Duodenal mucosa (tissue), 2 donors: ENCODE measurements around the gene NAALADL2.

ENCODE experiments used
- H3K27ac ChIP-seq: one replicate; pipeline ENCODE4 v1.7.0; 2013; ENCODE audit warnings: low read depth, low read length
- H3K27me3 ChIP-seq, 2 donors: one replicate each; pipeline ENCODE4 v1.7.0; 2013; ENCODE audit warnings: low read length in 2 of 2, control low read depth in 1 of 2; ENCODE audit not compliant: insufficient read depth in 2 of 2, control insufficient read depth in 1 of 2
- H3K36me3 ChIP-seq, 2 donors: one replicate each; pipeline ENCODE4 v1.7.0; 2013; ENCODE audit warnings: low read length in 2 of 2, control low read depth in 1 of 2; ENCODE audit not compliant: insufficient read depth in 2 of 2, control insufficient read depth in 1 of 2
- H3K4me1 ChIP-seq, 2 donors: one replicate each; pipeline ENCODE4 v1.7.0; 2013; ENCODE audit warnings: low read length in 2 of 2, control low read depth in 1 of 2; ENCODE audit not compliant: insufficient read depth in 2 of 2, control insufficient read depth in 1 of 2
- H3K4me3 ChIP-seq, 2 donors: one replicate each; pipeline ENCODE4 v1.7.0; 2013; ENCODE audit warnings: low read length in 2 of 2, low read depth in 1 of 2
- H3K9ac ChIP-seq, 2 donors: one replicate each; pipeline ENCODE4 v1.7.0; 2013; ENCODE audit warnings: low read length in 2 of 2, low read depth in 1 of 2
- H3K9me3 ChIP-seq, 2 donors: one replicate each; pipeline ENCODE4 v1.7.0; 2013; ENCODE audit warnings: low read length in 2 of 2, control low read depth in 1 of 2; ENCODE audit not compliant: control insufficient read depth in 1 of 2

The NAALADL2 gene

GRCh38 chr3:175486255-175486654 is 627.1 kb downstream of the NAALADL2 start:
- Histone ChIP-seq H3K9me3 (no peaks in the 10 kb centered on the region), H3K9ac (no peak overlapping the region), H3K27me3 (no peaks in the 10 kb centered on the region), H3K36me3 (no peaks in the 10 kb centered on the region), H3K4me1 (no peaks in the 10 kb centered on the region), H3K4me3 (no peak overlapping the region), H3K27ac (no peak overlapping the region)

GRCh38 chr3:175489406-175489805 is 630.3 kb downstream of the NAALADL2 start:
- no peaks in the 10 kb centered on the region for H3K36me3 ChIP-seq
- H3K9me3 ChIP-seq, result no peaks in the 10 kb centered on the region
- H3K27me3 ChIP-seq, result no peaks in the 10 kb centered on the region
- H3K27ac ChIP-seq, result no peak overlapping the region
- H3K4me3 ChIP-seq, result no peak overlapping the region
- H3K9ac ChIP-seq, result no peak overlapping the region
- H3K4me1 ChIP-seq, result no peaks in the 10 kb centered on the region

GRCh38 chr3:175493301-175493700 is 634.2 kb downstream of the NAALADL2 start:
- Histone ChIP-seq H3K9me3 (no peaks in the 10 kb centered on the region), H3K9ac (no peak overlapping the region), H3K4me1 (no peaks in the 10 kb centered on the region), H3K4me3 (no peak overlapping the region), H3K36me3 (no peaks in the 10 kb centered on the region), H3K27me3 (no peaks in the 10 kb centered on the region), H3K27ac (no peak overlapping the region)

- Histone ChIP-seq H3K36me3 (no peaks in the 10 kb centered on the region), H3K4me3 (no peak overlapping the region), H3K9ac (no peak overlapping the region), H3K9me3 (no peaks in the 10 kb centered on the region), H3K27me3 (no peaks in the 10 kb centered on the region), H3K4me1 (no peaks in the 10 kb centered on the region), H3K27ac (no peak overlapping the region)
Observed at GRCh38 chr3:175495331-175495730, 636.2 kb downstream of the NAALADL2 start.

GRCh38 chr3:175502155-175502554 is 643.0 kb downstream of the NAALADL2 start:
- H3K4me3 ChIP-seq, result no peak overlapping the region
- H3K9ac ChIP-seq, result no peak overlapping the region
- H3K9me3 ChIP-seq, result peaks cover 0 to 2% of the 10 kb centered on the region in 2 donors
- no peaks in the 10 kb centered on the region for H3K4me1 ChIP-seq
- no peak overlapping the region for H3K27ac ChIP-seq
- H3K36me3 ChIP-seq, result no peaks in the 10 kb centered on the region
- H3K27me3 ChIP-seq, result no peaks in the 10 kb centered on the region

- no peak overlapping the region for H3K27ac ChIP-seq
- H3K9me3 ChIP-seq, result no peaks in the 10 kb centered on the region
- no peaks in the 10 kb centered on the region for H3K27me3 ChIP-seq
- H3K4me1 ChIP-seq, result no peaks in the 10 kb centered on the region
- no peak overlapping the region for H3K9ac ChIP-seq
- no peaks in the 10 kb centered on the region for H3K36me3 ChIP-seq
- no peak overlapping the region for H3K4me3 ChIP-seq
Observed at GRCh38 chr3:175511219-175511785, 652.2 kb downstream of the NAALADL2 start.

- Histone ChIP-seq H3K9me3 (no peaks in the 10 kb centered on the region), H3K36me3 (no peaks in the 10 kb centered on the region), H3K4me3 (no peak overlapping the region), H3K27ac (no peak overlapping the region), H3K4me1 (no peaks in the 10 kb centered on the region), H3K9ac (no peak overlapping the region), H3K27me3 (no peaks in the 10 kb centered on the region)
Observed at GRCh38 chr3:175512700-175513099, 653.6 kb downstream of the NAALADL2 start.

GRCh38 chr3:175518459-175518858 is 659.3 kb downstream of the NAALADL2 start:
- Histone ChIP-seq H3K27me3 (no peaks in the 10 kb centered on the region), H3K9me3 (no peaks in the 10 kb centered on the region), H3K27ac (no peak overlapping the region), H3K36me3 (no peaks in the 10 kb centered on the region), H3K4me1 (no peaks in the 10 kb centered on the region), H3K9ac (no peak overlapping the region), H3K4me3 (no peak overlapping the region)

GRCh38 chr3:175521406-175521805 is 662.3 kb downstream of the NAALADL2 start:
- no peaks in the 10 kb centered on the region for H3K36me3 ChIP-seq
- H3K4me1 ChIP-seq, result no peaks in the 10 kb centered on the region
- no peaks in the 10 kb centered on the region for H3K27me3 ChIP-seq
- H3K9me3 ChIP-seq, result no peaks in the 10 kb centered on the region
- H3K4me3 ChIP-seq, result no peak overlapping the region
- H3K27ac ChIP-seq, result no peak overlapping the region
- H3K9ac ChIP-seq, result no peak overlapping the region

GRCh38 chr3:175526191-175526590 is 667.1 kb downstream of the NAALADL2 start:
- Histone ChIP-seq H3K4me1 (no peaks in the 10 kb centered on the region), H3K4me3 (peak overlapping the region; percentile 65 to 67), H3K36me3 (no peaks in the 10 kb centered on the region), H3K27ac (no peak overlapping the region), H3K27me3 (no peaks in the 10 kb centered on the region), H3K9me3 (no peaks in the 10 kb centered on the region), H3K9ac (peak overlapping the region in 1 of 2 donors; percentile 30)
